GM18526 (cell line): ENCODE results near the gene OFD1.

Experiments used
- POLR2A ChIP-seq: IDR thresholded peaks from 3 replicates; pipeline ENCODE4 v1.6.1; 2011; ENCODE audit not compliant: insufficient read length; ENCODE audit errors: extremely low read depth

Gene OFD1

GRCh38 chrX:13721819-13722519 lies 12.6 kb upstream of the OFD1 start:
- no peak for TF ChIP-seq POLR2A

GRCh38 chrX:13732246-13733067 lies 2.1 kb upstream of the OFD1 start:
- TF ChIP-seq POLR2A, result no peak

GRCh38 chrX:13733506-13733905 lies 1.0 kb upstream of the OFD1 start:
- TF ChIP-seq POLR2A, result no peak

- TF ChIP-seq POLR2A, result no peak
Observed at GRCh38 chrX:13741695-13742094, 7.1 kb downstream of the OFD1 start.

GRCh38 chrX:13742397-13743176 lies 8.0 kb downstream of the OFD1 start:
- peak; percentile 15 for TF ChIP-seq POLR2A

GRCh38 chrX:13747836-13748235 lies 13.3 kb downstream of the OFD1 start:
- TF ChIP-seq POLR2A, result no peak

- TF ChIP-seq POLR2A, result no peak
Observed at GRCh38 chrX:13748486-13748885, 13.9 kb downstream of the OFD1 start.

- TF ChIP-seq POLR2A, result no peak
Observed at GRCh38 chrX:13750204-13750603, 15.7 kb downstream of the OFD1 start.

GRCh38 chrX:13750812-13751211 lies 16.3 kb downstream of the OFD1 start:
- TF ChIP-seq POLR2A, result no peak

GRCh38 chrX:13752141-13752540 lies 17.6 kb downstream of the OFD1 start:
- TF ChIP-seq POLR2A, result no peak

- no peak for TF ChIP-seq POLR2A
Observed at GRCh38 chrX:13752646-13753045, 18.1 kb downstream of the OFD1 start.

- TF ChIP-seq POLR2A, result no peak
Observed at GRCh38 chrX:13754765-13755164, 20.2 kb downstream of the OFD1 start.

- no peak for TF ChIP-seq POLR2A
Observed at GRCh38 chrX:13755254-13755653, 20.7 kb downstream of the OFD1 start.

GRCh38 chrX:13756381-13756780 lies 21.8 kb downstream of the OFD1 start:
- TF ChIP-seq POLR2A, result no peak

- no peak for TF ChIP-seq POLR2A
Observed at GRCh38 chrX:13759152-13759718, 24.7 kb downstream of the OFD1 start.

- TF ChIP-seq POLR2A, result no peak
Observed at GRCh38 chrX:13760426-13760825, 25.9 kb downstream of the OFD1 start.
